Measurements from ENCODE around the gene OR6B2. TPM values are rescaled to one million over a fixed set of nuclear protein-coding genes. Genes with fewer than 3 reads are reported as not detected.

Gene OR6B2
- total and polyA plus RNA-seq, 2 of the 4 experiments (the other 2 are of a cell fraction) = not detected

DNA sequence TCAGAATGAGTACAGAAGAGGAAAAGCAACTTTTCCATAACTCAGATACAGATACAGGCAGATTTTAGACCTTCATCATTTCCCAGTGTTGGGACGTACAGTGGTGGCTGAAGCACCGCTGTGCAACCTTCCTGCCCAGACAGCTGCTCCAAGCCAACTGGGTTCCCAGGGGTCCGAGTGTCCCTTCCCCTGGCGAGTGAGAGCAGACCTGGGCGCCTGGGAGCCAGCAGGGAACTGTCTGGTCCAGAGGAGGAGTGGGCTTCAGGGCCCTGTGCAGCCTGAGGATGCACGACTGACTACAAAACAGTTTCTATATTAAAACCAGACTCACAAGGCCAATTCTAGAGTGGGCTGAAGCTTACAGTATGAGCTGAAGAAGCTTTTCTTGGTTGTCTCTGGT, 11.1 kb upstream of the OR6B2 start:
- dilution Hi-C loops (cut with HindIII; ENCODE audit: low sequenced_read_pairs, unreplicated experiment) (no loop called here), intact Hi-C loops (cut with micrococcal nuclease) (no loop called here), in situ Hi-C loops (cut with MboI; ENCODE audit: low sequenced_read_pairs) (no loop called here)
- ChIA-PET POLR2A (ENCODE audit: unreplicated experiment) (no interaction called here), CTCF (no interaction called here)
- Histone ChIP-seq H2BK15ac (ENCODE audit: low read depth, low read length) (no peak overlapping the region), H3K27me3 (ENCODE audit: control insufficient read depth, insufficient read depth, low read length) (peaks cover 13% of the 10 kb centered on the region), H3K9ac (ENCODE audit: low read depth, low read length) (no peak overlapping the region), H3K14ac (replicated peaks; ENCODE audit: low read depth, low read length) (no peak overlapping the region), H2BK120ac (ENCODE audit: low read depth, low read length) (no peak overlapping the region), H3K27ac (ENCODE audit: insufficient read depth, low read length) (no peak overlapping the region), H3K56ac (ENCODE audit: extremely low read depth, insufficient read depth, low read length) (no peak overlapping the region), H3K9me1 (ENCODE audit: insufficient read depth, low read length) (no peaks in the 10 kb centered on the region), H4K91ac (ENCODE audit: insufficient read depth, low read depth, low read length) (no peak overlapping the region), H3K4ac (ENCODE audit: low read depth, low read length) (no peak overlapping the region), H2BK20ac (ENCODE audit: low read depth, low read length) (no peak overlapping the region), H2AK9ac (replicated peaks; ENCODE audit: low read depth, low read length, poor library complexity) (no peak overlapping the region), H4K20me1 (ENCODE audit: insufficient read depth, low read length) (no peaks in the 10 kb centered on the region), H3K23ac (ENCODE audit: low read depth, low read length) (no peak overlapping the region), H3K36me3 (ENCODE audit: control insufficient read depth, insufficient read depth, low read length) (no peaks in the 10 kb centered on the region), H2AK5ac (ENCODE audit: low read depth, low read length) (no peak overlapping the region), H3K9me3 (ENCODE audit: control insufficient read depth, insufficient read depth, low read length) (no peaks in the 10 kb centered on the region), H3K4me2 (ENCODE audit: low read depth, low read length) (no peak overlapping the region), H3K79me1 (ENCODE audit: low read depth in 1 of 2, low read length in 2 of 2) (no peaks in the 10 kb centered on the region), H4K5ac (ENCODE audit: low read depth, low read length) (no peak overlapping the region), H3K18ac (ENCODE audit: low read depth, low read length) (no peak overlapping the region), H3K4me1 (ENCODE audit: control insufficient read depth, insufficient read depth, low read length) (no peaks in the 10 kb centered on the region), H3K4me3 (ENCODE audit: insufficient read depth, low read depth, low read length) (no peak overlapping the region), H4K8ac (ENCODE audit: low read depth in 2 of 2, low read length in 2 of 2) (no peak overlapping the region), H2AFZ (replicated peaks; ENCODE audit: low read length, poor library complexity) (no peak overlapping the region), H2BK5ac (ENCODE audit: low read depth, low read length, poor library complexity, severe bottlenecking) (no peak overlapping the region)
- TF ChIP-seq CHD1 (IDR thresholded peaks at IDR 0.05; ENCODE audit: low read depth, low read length) = no peak
- no peak for TF ChIP-seq NFE2L2 (IDR thresholded peaks at IDR 0.05; ENCODE audit: low read depth, low read length)
- TF ChIP-seq USF2 (IDR thresholded peaks at IDR 0.05; ENCODE audit: low read depth, low read length) = no peak
- no peak for TF ChIP-seq MAZ (IDR thresholded peaks at IDR 0.05; ENCODE audit: borderline replicate concordance, low read depth, low read length)
- TF ChIP-seq ELK1 (IDR thresholded peaks at IDR 0.05; ENCODE audit: borderline replicate concordance, low read depth, low read length) = no peak
- no peak for TF ChIP-seq MAFK (IDR thresholded peaks at IDR 0.05; ENCODE audit: low read depth, low read length)
- no peak for TF ChIP-seq BHLHE40 (IDR thresholded peaks at IDR 0.05; ENCODE audit: low read depth, low read length)
- TF ChIP-seq, protein P1, sequence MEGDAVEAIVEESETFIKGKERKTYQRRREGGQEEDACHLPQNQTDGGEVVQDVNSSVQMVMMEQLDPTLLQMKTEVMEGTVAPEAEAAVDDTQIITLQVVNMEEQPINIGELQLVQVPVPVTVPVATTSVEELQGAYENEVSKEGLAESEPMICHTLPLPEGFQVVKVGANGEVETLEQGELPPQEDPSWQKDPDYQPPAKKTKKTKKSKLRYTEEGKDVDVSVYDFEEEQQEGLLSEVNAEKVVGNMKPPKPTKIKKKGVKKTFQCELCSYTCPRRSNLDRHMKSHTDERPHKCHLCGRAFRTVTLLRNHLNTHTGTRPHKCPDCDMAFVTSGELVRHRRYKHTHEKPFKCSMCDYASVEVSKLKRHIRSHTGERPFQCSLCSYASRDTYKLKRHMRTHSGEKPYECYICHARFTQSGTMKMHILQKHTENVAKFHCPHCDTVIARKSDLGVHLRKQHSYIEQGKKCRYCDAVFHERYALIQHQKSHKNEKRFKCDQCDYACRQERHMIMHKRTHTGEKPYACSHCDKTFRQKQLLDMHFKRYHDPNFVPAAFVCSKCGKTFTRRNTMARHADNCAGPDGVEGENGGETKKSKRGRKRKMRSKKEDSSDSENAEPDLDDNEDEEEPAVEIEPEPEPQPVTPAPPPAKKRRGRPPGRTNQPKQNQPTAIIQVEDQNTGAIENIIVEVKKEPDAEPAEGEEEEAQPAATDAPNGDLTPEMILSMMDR (conservative IDR thresholded peaks at IDR 0.05; ENCODE audit: low read depth, low read length) = no peak
- no peak for TF ChIP-seq RAD21 (IDR thresholded peaks at IDR 0.05; ENCODE audit: low read length)
- TF ChIP-seq CEBPB (IDR thresholded peaks at IDR 0.05; ENCODE audit: low read depth, low read length) = no peak
- TF ChIP-seq POLR2A (IDR thresholded peaks at IDR 0.05; ENCODE audit: low read depth, low read length) = no peak
- no peak for TF ChIP-seq RCOR1 (IDR thresholded peaks at IDR 0.05; ENCODE audit: insufficient replicate concordance, low read length)
- no peak for TF ChIP-seq SMC3 (IDR thresholded peaks at IDR 0.05; ENCODE audit: low read depth, low read length)
- no CpG with 5 or more reads among the region's 6 CpGs for WGBS, 2 experiments (ENCODE audit: extremely low coverage in 2 of 2, insufficient read length in 1 of 2)
- DNase-seq (no peak), ATAC-seq (ENCODE audit: low read depth) (no peak)
- BruUV-seq (replicated peaks) = no TSS peak
